LNCaP clone FGC (cell line): Measurements from ENCODE around the gene MEAK7.
"Not testable (repeated sequence)": the region's sequence is repeated elsewhere in the genome, so short reads cannot be mapped to it uniquely, and the experiment has no call there.

Experiments
- DNase-seq: peaks from one replicate; pipeline ENCODE4 v3.0.0-alpha.2; 2011; ENCODE audit warnings: low read depth
- H3K4me3 ChIP-seq: 2 replicates; pipeline ENCODE4 v1.5.1; 2011; ENCODE audit warnings: mild to moderate bottlenecking, low read depth, low read length, control low read depth
- TF ChIP-seq, protein P1 (sequence below): IDR thresholded peaks from 2 replicates; pipeline ENCODE4 v1.5.1; 2012; ENCODE audit warnings: mild to moderate bottlenecking; ENCODE audit not compliant: control insufficient read depth, insufficient read depth; ENCODE audit errors: extremely low read depth

MEAK7 gene

DNA sequence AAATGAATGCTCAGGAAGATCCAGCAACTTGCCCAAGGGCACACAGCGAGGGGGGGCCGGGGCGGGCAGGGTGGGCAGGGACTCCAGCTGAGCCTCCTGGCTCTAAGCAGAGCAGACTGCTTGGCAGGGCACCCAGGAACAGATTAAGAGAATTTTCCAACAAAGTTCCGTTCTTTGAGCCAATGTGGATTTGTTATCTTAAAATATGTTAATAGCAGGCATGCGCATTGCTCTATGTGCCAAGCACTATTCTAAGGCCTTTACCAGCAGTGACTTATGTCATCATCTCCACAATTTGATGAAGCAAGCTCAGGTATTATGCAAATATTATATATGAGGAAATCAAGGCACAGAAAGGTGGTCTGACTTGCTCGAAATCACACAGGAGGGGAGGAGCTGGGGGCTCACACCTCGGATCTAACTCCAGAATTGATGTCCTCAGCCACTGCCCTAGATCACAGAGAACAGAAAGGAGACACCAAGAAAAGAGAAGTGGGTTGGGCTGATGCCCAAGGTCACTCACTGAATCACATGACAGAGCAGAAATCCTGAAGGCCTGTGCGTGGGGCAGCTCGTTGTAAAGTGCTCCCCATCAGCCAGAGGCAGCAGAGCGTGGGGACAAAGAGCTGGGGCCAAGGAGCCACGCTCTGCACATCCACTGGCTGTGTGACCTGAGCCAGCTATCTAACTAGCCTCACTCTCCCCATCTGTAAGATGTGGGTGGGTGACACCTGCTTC is 23.2 kb upstream of the MEAK7 start:
- DNase-seq, result no peak
- H3K4me3 ChIP-seq, result no peak overlapping the region
- TF ChIP-seq, protein P1, sequence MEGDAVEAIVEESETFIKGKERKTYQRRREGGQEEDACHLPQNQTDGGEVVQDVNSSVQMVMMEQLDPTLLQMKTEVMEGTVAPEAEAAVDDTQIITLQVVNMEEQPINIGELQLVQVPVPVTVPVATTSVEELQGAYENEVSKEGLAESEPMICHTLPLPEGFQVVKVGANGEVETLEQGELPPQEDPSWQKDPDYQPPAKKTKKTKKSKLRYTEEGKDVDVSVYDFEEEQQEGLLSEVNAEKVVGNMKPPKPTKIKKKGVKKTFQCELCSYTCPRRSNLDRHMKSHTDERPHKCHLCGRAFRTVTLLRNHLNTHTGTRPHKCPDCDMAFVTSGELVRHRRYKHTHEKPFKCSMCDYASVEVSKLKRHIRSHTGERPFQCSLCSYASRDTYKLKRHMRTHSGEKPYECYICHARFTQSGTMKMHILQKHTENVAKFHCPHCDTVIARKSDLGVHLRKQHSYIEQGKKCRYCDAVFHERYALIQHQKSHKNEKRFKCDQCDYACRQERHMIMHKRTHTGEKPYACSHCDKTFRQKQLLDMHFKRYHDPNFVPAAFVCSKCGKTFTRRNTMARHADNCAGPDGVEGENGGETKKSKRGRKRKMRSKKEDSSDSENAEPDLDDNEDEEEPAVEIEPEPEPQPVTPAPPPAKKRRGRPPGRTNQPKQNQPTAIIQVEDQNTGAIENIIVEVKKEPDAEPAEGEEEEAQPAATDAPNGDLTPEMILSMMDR, result no peak

DNA sequence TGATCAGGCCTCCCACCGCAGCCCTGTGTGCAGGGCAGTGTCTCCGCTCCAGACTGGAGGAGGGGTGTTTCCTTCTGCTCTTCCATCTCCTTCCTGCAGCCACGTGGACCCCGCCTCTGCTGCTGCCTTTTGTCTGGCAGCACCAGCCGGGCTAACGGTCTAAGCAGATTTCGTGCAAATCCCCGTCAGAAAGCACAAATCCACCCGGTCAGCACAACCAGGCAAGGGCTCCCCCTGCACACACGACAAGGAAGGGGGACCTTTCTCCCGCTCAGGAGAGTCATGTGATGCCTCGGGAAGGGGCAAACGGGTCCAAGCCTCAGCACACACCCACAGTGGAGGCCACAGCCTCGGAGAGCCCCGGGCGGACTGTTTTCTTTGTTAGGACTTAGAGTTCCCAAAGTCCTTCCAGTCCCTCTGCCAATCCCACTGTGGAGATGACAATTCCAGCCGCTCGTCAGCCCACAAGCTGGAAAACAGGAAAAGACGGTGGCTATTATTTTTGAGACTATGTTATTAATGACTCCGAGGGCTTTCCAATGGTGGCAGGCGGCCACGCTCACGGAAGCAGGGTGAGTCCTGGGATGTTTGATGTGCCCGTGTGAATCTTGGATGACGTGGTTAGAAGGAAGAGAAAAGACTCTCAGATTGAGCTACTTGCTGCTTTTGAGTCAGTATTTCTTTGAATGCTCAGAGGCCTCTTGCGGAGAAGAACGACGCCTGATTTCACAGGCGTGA is 22.5 kb upstream of the MEAK7 start:
- peak; percentile 46 for DNase-seq
- TF ChIP-seq, protein P1, result no peak
- no peak overlapping the region for H3K4me3 ChIP-seq

DNA sequence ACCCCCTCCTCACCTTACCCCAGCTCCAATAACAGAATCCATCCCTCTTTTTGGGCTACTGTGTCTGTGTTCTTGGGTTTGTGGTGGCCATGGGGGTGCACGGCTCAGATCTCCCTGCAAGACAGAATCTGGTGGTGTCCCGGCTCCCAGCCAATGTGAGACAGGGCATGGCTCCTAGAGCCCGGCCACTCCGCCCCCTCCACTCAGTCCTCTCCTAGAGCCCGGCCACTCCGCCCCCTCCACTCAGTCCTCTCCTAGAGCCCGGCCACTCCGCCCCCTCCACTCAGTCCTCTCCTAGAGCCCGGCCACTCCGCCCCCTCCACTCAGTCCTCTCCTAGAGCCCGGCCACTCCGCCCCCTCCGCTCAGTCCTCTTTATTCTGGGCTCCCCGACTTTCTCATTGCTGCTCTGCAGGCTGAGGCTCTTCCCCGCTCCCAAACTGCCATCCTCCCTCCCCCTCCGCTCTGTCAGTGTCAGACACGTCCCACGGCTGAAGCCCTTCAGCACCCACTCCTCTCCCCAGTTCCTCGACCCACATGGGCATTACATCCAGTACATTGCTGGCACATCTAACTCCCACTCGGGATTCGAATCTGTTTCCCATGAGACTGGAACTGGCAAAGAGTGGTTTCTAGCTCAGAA is 20.6 kb upstream of the MEAK7 start:
- DNase-seq, result not testable (repeated sequence)

DNA sequence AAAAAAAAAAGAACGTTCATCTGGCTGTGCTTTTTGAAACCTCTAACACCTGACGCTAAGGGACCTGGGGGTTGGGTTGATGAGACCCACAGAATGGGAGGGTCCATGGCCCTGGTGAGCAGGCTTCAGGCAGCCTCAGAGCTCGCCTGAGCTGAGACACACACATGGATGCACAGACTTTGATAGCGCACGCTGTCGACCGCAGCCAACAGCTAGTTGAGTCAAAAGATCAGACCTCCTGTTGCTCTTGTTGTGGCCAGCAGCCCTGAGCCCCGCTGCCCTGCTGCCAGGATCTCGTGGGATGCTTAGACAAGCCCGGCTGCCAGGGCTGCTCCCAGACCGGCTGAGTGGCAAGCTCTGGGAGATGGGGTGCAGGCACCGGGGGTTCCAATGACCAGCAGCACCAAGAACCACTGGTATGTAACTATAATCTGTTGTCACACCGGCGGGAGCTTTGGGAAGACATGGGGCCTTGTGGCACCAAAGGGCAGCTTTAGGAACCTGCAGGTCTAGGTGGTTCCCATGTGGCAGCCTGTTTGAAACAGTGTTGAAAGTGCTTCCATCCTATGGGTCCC is 20.0 kb upstream of the MEAK7 start:
- DNase-seq, result no peak
- H3K4me3 ChIP-seq, result no peak overlapping the region
- TF ChIP-seq, protein P1, result no peak

More for the DNA sequence above, 20.6 kb upstream of the MEAK7 start:
- not testable (repeated sequence) for H3K4me3 ChIP-seq

DNA sequence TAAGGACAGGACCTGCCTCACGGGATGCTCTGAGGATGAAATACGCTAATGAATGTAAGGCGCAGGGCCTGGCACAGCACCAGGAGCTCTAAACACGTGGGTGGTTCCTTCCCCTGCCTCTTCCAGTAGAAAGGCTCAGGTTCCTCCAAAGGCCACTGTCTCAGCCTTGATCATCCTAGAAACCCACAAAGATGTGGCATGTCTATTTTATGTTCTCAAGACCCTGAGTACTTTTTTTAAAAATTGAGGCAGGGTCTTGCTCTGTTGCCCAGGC is 17.0 kb upstream of the MEAK7 start:
- DNase-seq, result no peak

DNA sequence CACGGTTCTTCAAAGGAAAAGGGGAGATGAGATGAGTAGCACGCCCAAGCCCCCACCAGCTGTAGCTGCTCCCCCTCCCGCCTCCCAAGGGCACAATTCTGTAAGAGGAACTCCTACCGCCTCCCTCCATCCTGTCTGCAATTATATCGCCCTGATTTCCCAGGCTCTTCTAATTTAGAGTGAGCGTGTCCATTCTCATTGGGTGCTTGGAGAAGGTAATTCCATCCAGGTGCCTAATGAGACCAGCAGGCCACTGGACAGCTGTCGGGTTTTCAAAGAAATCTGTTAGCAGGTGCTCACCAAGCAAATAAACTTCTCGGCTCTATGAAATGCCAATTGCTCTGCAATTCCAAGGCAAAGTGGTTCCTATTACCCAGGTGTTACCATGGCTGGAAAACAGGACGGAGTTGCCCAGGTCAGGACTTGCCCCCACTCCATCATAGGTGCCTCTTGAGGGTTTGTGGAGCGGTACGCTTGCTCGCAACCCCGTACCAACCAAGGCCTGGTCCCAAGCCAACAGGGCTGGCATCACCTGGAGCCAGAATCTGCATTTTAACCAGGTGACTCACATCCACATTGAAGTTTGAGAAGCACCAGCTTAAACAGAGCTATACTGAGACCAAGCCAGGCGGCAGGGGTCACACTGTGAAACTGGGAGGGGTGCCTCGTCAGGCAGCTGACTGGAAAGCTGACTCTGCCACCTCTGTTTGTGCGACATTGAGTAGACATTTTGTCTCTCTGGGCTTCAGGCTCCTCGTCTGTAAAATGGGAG is 16.5 kb upstream of the MEAK7 start:
- H3K4me3 ChIP-seq, result no peak overlapping the region
- TF ChIP-seq, protein P1, result no peak
- no peak for DNase-seq

More for the DNA sequence above, 17.0 kb upstream of the MEAK7 start:
- TF ChIP-seq, protein P1, result no peak
- no peak overlapping the region for H3K4me3 ChIP-seq
